Retinal pigment epithelial cell (primary cell): ENCODE measurements around the gene HOXD3.

Source experiments
- DNase-seq: peaks from one replicate; pipeline ENCODE4 v3.0.0-alpha.2; 2010; ENCODE audit warnings: low read depth
- H3K4me3 ChIP-seq: 2 replicates; pipeline ENCODE4 v1.5.1; 2011; ENCODE audit warnings: mild to moderate bottlenecking, low read length, control low read depth, moderate library complexity
- TF ChIP-seq, protein P1 (sequence below): conservative IDR thresholded peaks from 2 replicates; pipeline ENCODE4 v1.5.1; 2011; ENCODE audit warnings: low read depth, low read length, control low read depth, inconsistent platforms

HOXD3 gene

DNA sequence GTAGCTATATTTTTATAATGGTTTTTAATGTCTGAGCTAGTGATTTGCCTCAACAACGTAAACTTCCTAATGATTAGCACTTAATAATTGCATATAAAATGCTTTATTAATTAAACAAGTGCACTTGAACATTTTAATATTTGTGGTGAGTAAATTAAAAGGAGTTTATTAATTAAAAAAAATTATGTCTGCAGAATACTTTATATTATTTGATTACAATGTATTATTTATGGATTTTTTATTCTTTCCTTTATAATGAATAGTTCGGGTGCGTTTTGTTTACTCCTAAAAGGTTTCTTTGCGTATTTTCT, 25.3 kb upstream of the HOXD3 start:
- DNase-seq = no peak
- H3K4me3 ChIP-seq = no peak overlapping the region
- TF ChIP-seq, protein P1, sequence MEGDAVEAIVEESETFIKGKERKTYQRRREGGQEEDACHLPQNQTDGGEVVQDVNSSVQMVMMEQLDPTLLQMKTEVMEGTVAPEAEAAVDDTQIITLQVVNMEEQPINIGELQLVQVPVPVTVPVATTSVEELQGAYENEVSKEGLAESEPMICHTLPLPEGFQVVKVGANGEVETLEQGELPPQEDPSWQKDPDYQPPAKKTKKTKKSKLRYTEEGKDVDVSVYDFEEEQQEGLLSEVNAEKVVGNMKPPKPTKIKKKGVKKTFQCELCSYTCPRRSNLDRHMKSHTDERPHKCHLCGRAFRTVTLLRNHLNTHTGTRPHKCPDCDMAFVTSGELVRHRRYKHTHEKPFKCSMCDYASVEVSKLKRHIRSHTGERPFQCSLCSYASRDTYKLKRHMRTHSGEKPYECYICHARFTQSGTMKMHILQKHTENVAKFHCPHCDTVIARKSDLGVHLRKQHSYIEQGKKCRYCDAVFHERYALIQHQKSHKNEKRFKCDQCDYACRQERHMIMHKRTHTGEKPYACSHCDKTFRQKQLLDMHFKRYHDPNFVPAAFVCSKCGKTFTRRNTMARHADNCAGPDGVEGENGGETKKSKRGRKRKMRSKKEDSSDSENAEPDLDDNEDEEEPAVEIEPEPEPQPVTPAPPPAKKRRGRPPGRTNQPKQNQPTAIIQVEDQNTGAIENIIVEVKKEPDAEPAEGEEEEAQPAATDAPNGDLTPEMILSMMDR = no peak

DNA sequence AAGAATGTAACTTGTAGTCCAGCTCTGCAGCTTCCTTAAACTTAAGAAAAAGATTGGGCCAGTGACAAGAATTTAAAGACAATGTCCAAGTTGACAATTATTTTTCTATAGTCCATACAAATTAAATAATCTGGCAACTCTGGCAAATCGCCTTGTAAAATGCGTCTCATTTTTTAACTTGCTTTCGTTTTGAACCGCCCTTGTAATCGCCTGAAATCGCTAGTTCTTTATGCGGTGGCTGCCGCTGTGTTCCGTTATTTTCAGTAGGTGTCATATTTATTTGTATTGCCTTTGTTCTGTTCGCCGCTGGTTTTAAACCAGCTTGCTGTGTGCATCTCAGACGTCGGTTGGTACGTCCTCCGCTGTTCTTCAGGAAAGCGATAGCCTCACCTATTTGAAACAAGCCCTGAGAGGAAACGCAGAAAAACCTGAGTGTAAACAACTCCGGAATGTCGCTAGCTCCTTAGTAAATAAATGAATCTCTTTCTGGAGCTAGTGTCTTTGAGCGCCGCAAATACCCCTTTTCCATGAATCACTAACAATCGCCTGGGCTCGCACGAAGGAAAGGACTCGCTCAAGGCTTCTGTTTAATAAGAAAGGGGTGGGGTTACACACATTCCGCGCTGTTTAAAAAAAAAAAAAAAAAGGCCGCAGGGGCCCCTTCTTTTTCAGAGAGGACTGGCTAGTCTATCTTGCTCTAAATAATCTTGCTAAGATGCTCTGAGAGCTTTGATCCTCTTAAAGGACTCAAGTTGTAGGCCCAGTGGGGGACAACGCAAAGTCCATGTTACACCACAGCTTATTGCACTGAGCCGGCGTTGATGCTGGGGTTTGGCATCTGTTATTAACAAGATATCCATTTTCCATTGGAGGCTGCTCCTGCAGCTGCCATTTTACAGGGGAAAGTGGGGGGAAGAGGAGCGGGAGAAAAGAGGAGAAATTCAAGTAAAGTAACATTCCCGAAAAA, 24.6 kb upstream of the HOXD3 start:
- DNase-seq = no peak
- no peak overlapping the region for H3K4me3 ChIP-seq

DNA sequence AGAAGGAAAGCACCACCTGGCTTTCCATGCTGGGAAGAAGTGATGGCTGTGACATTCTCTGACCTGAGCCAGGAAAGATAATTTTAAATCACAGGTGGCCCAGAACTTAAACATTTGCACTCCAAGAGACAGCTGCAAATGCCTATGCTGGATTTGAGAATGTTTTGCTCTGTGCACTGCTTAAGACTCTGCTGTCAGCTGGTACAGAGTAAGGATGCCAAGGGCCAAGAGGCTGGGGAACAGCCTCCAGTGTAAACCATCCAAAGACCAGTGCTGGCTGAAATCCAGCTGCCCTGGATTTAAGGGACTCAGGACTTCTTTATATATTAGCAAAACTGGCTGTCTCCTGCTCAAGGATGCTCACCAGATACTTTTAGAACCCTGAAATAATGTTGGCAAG, 23.7 kb upstream of the HOXD3 start:
- DNase-seq = no peak
- no peak overlapping the region for H3K4me3 ChIP-seq
- TF ChIP-seq, protein P1 = no peak

More for the DNA sequence above, 24.6 kb upstream of the HOXD3 start:
- TF ChIP-seq, protein P1 = no peak

DNA sequence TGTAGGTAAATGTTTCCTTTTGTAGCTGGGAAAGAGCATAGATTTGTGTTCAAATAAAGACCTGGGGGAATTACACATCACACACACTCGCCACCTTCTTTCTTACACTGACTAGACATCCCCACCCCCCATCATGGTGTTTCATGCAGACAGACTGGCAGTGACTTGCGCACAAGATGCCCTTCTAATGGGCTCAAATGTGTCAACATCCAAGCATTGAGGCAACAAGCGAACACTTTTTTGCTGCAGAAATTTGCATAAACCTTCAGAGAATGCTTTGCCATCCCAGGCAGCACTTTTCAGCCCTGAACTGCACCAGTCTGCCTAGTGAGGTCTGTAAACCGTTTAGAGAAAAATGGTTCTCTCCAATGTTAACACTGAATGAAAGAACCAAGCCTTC, 23.1 kb upstream of the HOXD3 start:
- DNase-seq = no peak
- H3K4me3 ChIP-seq = no peak overlapping the region
- TF ChIP-seq, protein P1 = no peak

DNA sequence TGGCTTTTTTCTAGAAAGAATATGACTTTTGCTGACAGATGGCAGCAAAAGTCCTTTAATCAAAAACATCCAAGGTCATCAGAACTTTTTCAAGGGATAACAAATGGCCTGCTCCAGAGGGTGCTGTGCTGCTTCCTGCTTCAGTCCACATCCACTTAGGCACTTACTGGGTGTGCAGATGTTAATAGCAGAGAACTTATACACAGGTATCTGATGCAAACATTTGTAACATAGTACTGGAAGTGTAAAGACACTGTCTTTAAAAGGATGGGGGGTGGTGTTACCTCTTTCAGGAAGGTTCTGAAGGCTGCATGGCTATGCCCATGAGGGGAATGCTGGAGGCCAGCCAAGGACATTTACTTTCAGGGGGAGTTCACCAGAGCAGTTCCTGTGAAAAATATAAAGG, 22.1 kb upstream of the HOXD3 start:
- TF ChIP-seq, protein P1 = no peak
- DNase-seq = no peak
- H3K4me3 ChIP-seq = no peak overlapping the region

DNA sequence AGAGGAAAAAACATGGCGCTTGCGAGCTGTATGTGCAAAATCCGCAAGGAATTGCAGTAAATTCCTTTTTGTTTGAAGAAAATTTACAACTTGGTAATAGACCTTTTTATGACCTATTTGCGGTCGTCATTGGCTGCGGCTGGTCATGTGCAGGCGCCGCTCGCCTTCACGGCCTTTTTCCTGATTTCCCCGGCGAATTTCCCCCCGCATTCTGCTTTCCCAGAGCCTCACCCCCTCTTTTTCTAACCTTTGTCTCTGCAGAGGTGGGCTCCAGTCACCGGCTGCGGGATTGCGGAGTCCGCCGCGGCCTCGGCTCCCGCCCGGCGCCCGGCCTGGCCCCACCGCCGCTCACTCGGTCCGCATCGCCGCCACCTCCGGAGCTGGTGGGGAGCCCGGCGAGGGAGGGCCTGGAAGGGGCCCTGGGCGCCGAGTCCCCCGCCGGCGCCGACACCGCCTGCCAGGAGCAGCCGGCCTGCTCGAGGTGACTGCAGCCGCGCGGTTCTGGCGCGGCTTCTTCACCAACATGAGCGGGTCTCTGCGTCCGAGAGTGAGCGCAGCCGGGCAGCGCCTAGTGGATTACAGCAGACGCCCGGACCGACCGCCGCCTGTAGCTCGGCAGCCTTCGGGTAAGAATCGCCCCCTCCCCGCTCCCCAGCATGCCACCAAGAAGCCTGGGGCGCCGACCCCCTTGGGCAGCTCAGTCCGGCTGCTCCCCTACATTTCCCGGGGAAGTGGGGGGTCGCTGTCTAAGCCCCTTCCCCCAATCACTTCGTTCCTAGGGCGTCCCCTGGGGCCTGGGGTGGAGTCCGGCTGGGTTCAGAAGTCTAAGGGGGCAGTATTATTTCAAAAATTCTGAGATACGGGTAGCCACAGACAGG, 20.5 kb upstream of the HOXD3 start:
- TF ChIP-seq, protein P1 = no peak
- peak overlapping the region; percentile 8 for H3K4me3 ChIP-seq

More for the DNA sequence above, 20.5 kb upstream of the HOXD3 start:
- DNase-seq = no peak
